HepG2 (cell line): ENCODE results near the gene LYPD8. TPM values are rescaled to one million over a fixed set of nuclear protein-coding genes. Genes with fewer than 3 reads are reported as not detected.

Source experiments
- ATAC-seq: fragments of 200-7000 bp; cut with Tn5 transposase; 3 replicates; pipeline ENCODE4 v1.9.1; 2020; ENCODE audit warnings: mild to moderate bottlenecking, moderate library complexity
- BruUV-seq: library from RNA; stranded (reverse); fragments of 400-500 nt; replicated peaks from 2 replicates; lab custom pipeline; 2021; lab: Mats Ljungman, UMichigan
- CTCF ChIA-PET: fragments of 300-600 bp; formaldehyde crosslinking; extraction: SDS; loops from one replicate; lab custom pipeline; 2021; ENCODE audit warnings: low total read pairs, inconsistent platforms, low intra/inter-chr PET ratio; lab: Yijun Ruan, JAX
- POLR2A ChIA-PET: fragments of 350-600 bp; sonication (Branson Sonifier 250); formaldehyde crosslinking; loops from one replicate; lab custom pipeline; 2020; ENCODE audit warnings: antibody characterized with exemption, inconsistent platforms; lab: Yijun Ruan, JAX
- DNase-seq: peaks from one replicate; pipeline ENCODE4 v3.0.0-alpha.2; 2015; ENCODE audit warnings: low spot score
- FAIRE-seq: peaks from 3 replicates; lab custom pipeline; 2011; peaks lifted over from hg19 to GRCh38; lab: Jason Lieb, UNC
- H2AFZ ChIP-seq: one replicate; pipeline ENCODE4 v1.6.1; 2011; ENCODE audit warnings: low read length, inconsistent platforms
- H3K27ac ChIP-seq: fragments of 300-600 bp; 3 replicates; pipeline ENCODE4 v1.8.0; 2011; ENCODE audit warnings: mixed run types, mild to moderate bottlenecking, mixed read lengths, low read length, inconsistent platforms; ENCODE audit not compliant: insufficient read depth; ENCODE audit errors: extremely low read length
- H3K27me3 ChIP-seq, 2 experiments: fragments of 200-600 bp in 1 of 2; 2 replicates in 1 of 2; 3 replicates in 1 of 2; pipeline versions ENCODE4 v1.6.0 to v1.8.0; 2011; ENCODE audit warnings: low read length in 2 of 2, mild to moderate bottlenecking in 2 of 2, moderate library complexity in 2 of 2, inconsistent platforms in 1 of 2; ENCODE audit not compliant: insufficient read depth in 2 of 2, control insufficient read depth in 1 of 2
- H3K36me3 ChIP-seq, 2 experiments: fragments of 200-600 bp in 1 of 2; replicated peaks in 1 of 2; 2 replicates in 1 of 2; 3 replicates in 1 of 2; pipeline versions ENCODE4 v1.5.1 to v1.8.0; 2011; ENCODE audit warnings: low read length in 2 of 2, inconsistent platforms in 1 of 2; ENCODE audit not compliant: insufficient read depth in 2 of 2, control insufficient read depth in 1 of 2
- H3K4me1 ChIP-seq: 2 replicates; pipeline ENCODE4 v1.5.1; 2012; ENCODE audit warnings: low read length, inconsistent platforms; ENCODE audit not compliant: insufficient read depth
- H3K4me2 ChIP-seq: 2 replicates; pipeline ENCODE4 v1.6.0; 2011; ENCODE audit warnings: low read depth, low read length, inconsistent platforms
- H3K4me3 ChIP-seq, 3 experiments: fragments of 200-600 bp in 1 of 3; sonication (generic), shearing (Covaris generic) in 1 of 3; replicated peaks in 1 of 3; 2 replicates each; pipeline ENCODE4 v1.5.1; 2011 to 2016; ENCODE audit warnings: low read length in 3 of 3, inconsistent platforms in 2 of 3, low read depth in 2 of 3, mild to moderate bottlenecking in 2 of 3, control low read depth in 1 of 3, mixed read lengths in 1 of 3; ENCODE audit not compliant: insufficient read depth in 1 of 3
- H3K79me2 ChIP-seq: one replicate; pipeline ENCODE4 v1.6.1; 2011; ENCODE audit warnings: low read length, inconsistent platforms; ENCODE audit not compliant: insufficient read depth
- H3K9ac ChIP-seq: 2 replicates; pipeline ENCODE4 v1.6.0; 2011; ENCODE audit warnings: mild to moderate bottlenecking, low read depth, low read length, inconsistent platforms; ENCODE audit not compliant: insufficient read depth
- H3K9me3 ChIP-seq: 2 replicates; pipeline ENCODE4 v1.5.1; 2012; ENCODE audit warnings: mild to moderate bottlenecking, low read length
- H4K20me1 ChIP-seq: 2 replicates; pipeline ENCODE4 v1.6.0; 2011; ENCODE audit warnings: inconsistent platforms, mild to moderate bottlenecking, low read length, moderate library complexity; ENCODE audit not compliant: insufficient read depth
- ARID2 ChIP-seq: sonication (generic); formaldehyde crosslinking; IDR thresholded peaks from 2 replicates; pipeline ENCODE4 v1.8.1; 2022; ENCODE audit warnings: mild to moderate bottlenecking, missing genetic modification reagents, borderline replicate concordance
- ARNT ChIP-seq: fragments of 450-650 bp; IDR thresholded peaks from 2 replicates; pipeline ENCODE4 v1.6.1; 2017
- ATAD3A ChIP-seq: sonication (generic); formaldehyde crosslinking; IDR thresholded peaks from 2 replicates; pipeline ENCODE4 v1.4.0; 2020; ENCODE audit warnings: missing genetic modification reagents
- CBX5 ChIP-seq: sonication (generic); formaldehyde crosslinking; IDR thresholded peaks from 2 replicates; pipeline ENCODE4 v1.4.0; 2020; ENCODE audit warnings: missing genetic modification reagents, borderline replicate concordance
- HMG20A ChIP-seq: IDR thresholded peaks from 2 replicates; pipeline ENCODE4 v1.6.1; 2016; ENCODE audit warnings: borderline replicate concordance
- PAWR ChIP-seq: sonication (generic); formaldehyde crosslinking; IDR thresholded peaks from 2 replicates; pipeline ENCODE4 v1.4.0; 2020; ENCODE audit warnings: missing genetic modification reagents, mild to moderate bottlenecking, borderline replicate concordance
- PPARG ChIP-seq: conservative IDR thresholded peaks from 2 replicates; pipeline ENCODE4 v1.6.1; 2016; ENCODE audit warnings: missing biosample characterization, missing genetic modification reagents
- SP2 ChIP-seq: sonication (generic); formaldehyde crosslinking; IDR thresholded peaks from 2 replicates; pipeline ENCODE4 v1.5.1; 2020; ENCODE audit warnings: mild to moderate bottlenecking, missing genetic modification reagents
- STAT5B ChIP-seq: sonication (generic); formaldehyde crosslinking; IDR thresholded peaks from 2 replicates; pipeline ENCODE4 v1.4.0; 2020; ENCODE audit warnings: missing genetic modification reagents
- ZNF563 ChIP-seq: sonication (generic); formaldehyde crosslinking; IDR thresholded peaks from 2 replicates; pipeline ENCODE4 v1.8.0; 2022; ENCODE audit warnings: mild to moderate bottlenecking, moderate library complexity, missing genetic modification reagents
- ZNF574 ChIP-seq: sonication (generic); formaldehyde crosslinking; IDR thresholded peaks from 2 replicates; pipeline ENCODE4 v1.4.0; 2020; ENCODE audit warnings: missing genetic modification reagents
- ZNF780A ChIP-seq: sonication (generic); formaldehyde crosslinking; IDR thresholded peaks from 2 replicates; pipeline ENCODE4 v1.8.0; 2022; ENCODE audit warnings: mild to moderate bottlenecking, missing genetic modification reagents, moderate library complexity
- ZNF790 ChIP-seq: sonication (generic); formaldehyde crosslinking; IDR thresholded peaks from 2 replicates; pipeline ENCODE4 v1.8.0; 2022; ENCODE audit warnings: missing genetic modification reagents, mild to moderate bottlenecking, borderline replicate concordance
- WGBS: methylation state at CpG from one replicate; pipeline ENCODE4 v1.1.6; 2017; ENCODE audit warnings: low lambda C conversion rate; 5-methylcytosine and 5-hydroxymethylcytosine counted together
- in situ Hi-C: cut with HindIII; loops from 2 replicates; pipeline ENCODE4 v1.10.0; 2017; ENCODE audit warnings: low pct_unique_long_range_greater_than_20kb; ENCODE audit not compliant: extremely low pct_ligation_motif_present
- intact Hi-C: fragments of 100-400 bp; cut with micrococcal nuclease; formaldehyde crosslinking; loops from one replicate; pipeline ENCODE4 v1.10.0; 2022; ENCODE audit not compliant: unreplicated experiment
- polyA plus RNA-seq, 8 experiments: library from polyadenylated mRNA; depleted of rRNA in 3 of 8; stranded (reverse) in 7 of 8; unstranded in 1 of 8; fragments of >200 nt; fragmentation: Illumina TruSeq in 4 of 8; extraction: Trizol in 4 of 8; gene quantifications; 2 replicates each; pipeline versions ENCODE4 v1.2.1 to v1.2.3, GENCODE V29; 2011 to 2016; ENCODE audit warnings: low read depth in 4 of 8, missing spikeins in 1 of 8, mixed read lengths in 1 of 8; ENCODE audit not compliant: insufficient read depth in 1 of 8
- total RNA-seq, 5 experiments: library from RNA; depleted of rRNA; stranded (reverse); fragments of >200 nt; fragmentation: Illumina TruSeq; extraction: Trizol; gene quantifications; 2 replicates each; pipeline ENCODE4 v1.2.3, GENCODE V29; 2016; ENCODE audit warnings: low read depth in 1 of 5
- TF ChIP-seq, protein P1 (sequence below): sonication (generic); formaldehyde crosslinking; IDR thresholded peaks from 2 replicates; pipeline ENCODE4 v1.4.0; 2020; ENCODE audit warnings: mild to moderate bottlenecking, missing genetic modification reagents
- TF ChIP-seq, protein P2 (sequence below): IDR thresholded peaks from 2 replicates; pipeline ENCODE4 v1.6.1; 2012; ENCODE audit warnings: low read depth, low read length, improper control_type of control experiment
- TF ChIP-seq, protein P3 (sequence below): sonication (generic); formaldehyde crosslinking; IDR thresholded peaks from 2 replicates; pipeline ENCODE4 v1.8.1; 2023; ENCODE audit warnings: mild to moderate bottlenecking, missing genetic modification reagents, borderline replicate concordance
- TF ChIP-seq, protein P4 (sequence below): IDR thresholded peaks from 2 replicates; pipeline ENCODE4 v1.6.1; 2016; ENCODE audit warnings: missing biosample characterization, missing genetic modification reagents, low read depth

LYPD8 gene
- total and polyA plus RNA-seq, 2 of the 13 experiments (the other 11 are each of a cell fraction or from before 2014, with no cell fraction given), result not detected

GRCh38 chr1:248786156-248786555 is 30.6 kb upstream of the LYPD8 start:
- H3K36me3 ChIP-seq, result no peaks in the 10 kb centered on the region
- DNase-seq, result no peak
- no peak for FAIRE-seq
- no peaks in the 10 kb centered on the region for H3K79me2 ChIP-seq
- H3K27me3 ChIP-seq, result no peaks in the 10 kb centered on the region; a peak in 1 of 5 replicates
- TF ChIP-seq ZNF574 (CRISPR knock-in tag) (no peak), ZNF563 (CRISPR knock-in tag) (no peak), ARID2 (CRISPR knock-in tag) (no peak), PAWR (CRISPR knock-in tag) (no peak), PPARG (CRISPR knock-in tag) (no peak), ATAD3A (CRISPR knock-in tag) (no peak), ZNF790 (no peak), CBX5 (no peak), HMG20A (CRISPR knock-in tag) (no peak), SP2 (CRISPR knock-in tag) (no peak), ZNF780A (CRISPR knock-in tag) (no peak), ARNT (no peak), STAT5B (CRISPR knock-in tag) (no peak)
- TF ChIP-seq, protein P1, sequence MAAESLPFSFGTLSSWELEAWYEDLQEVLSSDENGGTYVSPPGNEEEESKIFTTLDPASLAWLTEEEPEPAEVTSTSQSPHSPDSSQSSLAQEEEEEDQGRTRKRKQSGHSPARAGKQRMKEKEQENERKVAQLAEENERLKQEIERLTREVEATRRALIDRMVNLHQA (CRISPR knock-in tag), result no peak
- TF ChIP-seq, protein P2, sequence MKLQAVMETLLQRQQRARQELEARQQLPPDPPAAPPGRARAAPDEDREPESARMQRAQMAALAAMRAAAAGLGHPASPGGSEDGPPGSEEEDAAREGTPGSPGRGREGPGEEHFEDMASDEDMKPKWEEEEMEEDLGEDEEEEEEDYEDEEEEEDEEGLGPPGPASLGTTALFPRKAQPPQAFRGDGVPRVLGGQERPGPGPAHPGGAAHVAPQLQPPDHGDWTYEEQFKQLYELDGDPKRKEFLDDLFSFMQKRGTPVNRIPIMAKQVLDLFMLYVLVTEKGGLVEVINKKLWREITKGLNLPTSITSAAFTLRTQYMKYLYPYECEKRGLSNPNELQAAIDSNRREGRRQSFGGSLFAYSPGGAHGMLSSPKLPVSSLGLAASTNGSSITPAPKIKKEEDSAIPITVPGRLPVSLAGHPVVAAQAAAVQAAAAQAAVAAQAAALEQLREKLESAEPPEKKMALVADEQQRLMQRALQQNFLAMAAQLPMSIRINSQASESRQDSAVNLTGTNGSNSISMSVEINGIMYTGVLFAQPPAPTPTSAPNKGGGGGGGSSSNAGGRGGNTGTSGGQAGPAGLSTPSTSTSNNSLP, result no peak
- TF ChIP-seq, protein P3, sequence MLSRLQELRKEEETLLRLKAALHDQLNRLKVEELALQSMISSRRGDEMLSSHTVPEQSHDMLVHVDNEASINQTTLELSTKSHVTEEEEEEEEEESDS (CRISPR knock-in tag), result no peak
- TF ChIP-seq, protein P4, sequence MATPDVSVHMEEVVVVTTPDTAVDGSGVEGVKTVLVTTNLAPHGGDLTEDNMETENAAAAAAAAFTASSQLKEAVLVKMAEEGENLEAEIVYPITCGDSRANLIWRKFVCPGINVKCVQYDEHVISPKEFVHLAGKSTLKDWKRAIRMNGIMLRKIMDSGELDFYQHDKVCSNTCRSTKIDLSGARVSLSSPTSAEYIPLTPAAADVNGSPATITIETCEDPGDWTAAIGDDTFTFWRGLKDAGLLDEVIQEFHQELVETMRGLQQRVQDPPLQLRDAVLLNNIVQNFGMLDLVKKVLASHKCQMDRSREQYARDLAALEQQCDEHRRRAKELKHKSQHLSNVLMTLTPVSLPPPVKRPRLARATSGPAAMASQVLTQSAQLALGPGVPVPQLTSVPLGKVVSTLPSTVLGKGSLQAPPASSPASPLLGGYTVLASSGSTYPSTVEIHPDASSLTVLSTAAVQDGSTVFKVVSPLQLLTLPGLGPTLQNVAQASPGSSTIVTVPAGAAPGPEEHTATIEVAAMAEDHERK, result no peak
- H3K9ac ChIP-seq, result no peak overlapping the region
- H3K4me3 ChIP-seq, result no peak overlapping the region
- no peak overlapping the region for H3K4me2 ChIP-seq
- H4K20me1 ChIP-seq, result no peaks in the 10 kb centered on the region
- in situ Hi-C loops (no loop called here), intact Hi-C loops (no loop called here)
- ChIA-PET POLR2A (interaction anchor here (1.3 kb wide), 1 partner anchor 52 kb away, joined by 3 read pairs; the partner anchor contains the start of gene ZNF672), CTCF (no interaction called here)
- ATAC-seq, result no peak
- no peak overlapping the region for H3K27ac ChIP-seq
- peaks cover 1% of the 10 kb centered on the region; the same call in 1 of the 2 replicates for H3K4me1 ChIP-seq
- H2AFZ ChIP-seq, result no peak overlapping the region
- BruUV-seq, result no TSS peak
- WGBS, result 47% methylated on average over 3 of the region's 3 CpGs
- H3K9me3 ChIP-seq, result peaks cover 6% of the 10 kb centered on the region
